Panc1 (cell line): ENCODE results near the gene DCAF11.

ENCODE experiments used
- CTCF ChIP-seq: fragments of 450-650 bp; IDR thresholded peaks from 2 replicates; pipeline ENCODE4 v1.5.1; 2017; ENCODE audit warnings: mild to moderate bottlenecking
- SIN3A ChIP-seq: IDR thresholded peaks from 2 replicates; pipeline ENCODE4 v1.6.1; 2012; ENCODE audit warnings: low read depth, mild to moderate bottlenecking, low read length, moderate library complexity, borderline replicate concordance; ENCODE audit not compliant: insufficient read depth
- TCF7L2 ChIP-seq: IDR thresholded peaks from 2 replicates; pipeline ENCODE4 v1.6.1; 2011; ENCODE audit warnings: mild to moderate bottlenecking, low read depth, low read length, inconsistent platforms
- TF ChIP-seq, protein P1 (sequence below), 2 experiments: IDR thresholded peaks; 2 replicates each; pipeline ENCODE4 v1.6.1; 2011 to 2012; ENCODE audit warnings: low read depth in 2 of 2, control low read depth in 1 of 2, low read length in 1 of 2, mild to moderate bottlenecking in 1 of 2, moderate library complexity in 1 of 2; ENCODE audit not compliant: insufficient read depth in 1 of 2

- TF ChIP-seq SIN3A (no peak), TCF7L2 (no peak), CTCF (no peak)
- TF ChIP-seq, protein P1, sequence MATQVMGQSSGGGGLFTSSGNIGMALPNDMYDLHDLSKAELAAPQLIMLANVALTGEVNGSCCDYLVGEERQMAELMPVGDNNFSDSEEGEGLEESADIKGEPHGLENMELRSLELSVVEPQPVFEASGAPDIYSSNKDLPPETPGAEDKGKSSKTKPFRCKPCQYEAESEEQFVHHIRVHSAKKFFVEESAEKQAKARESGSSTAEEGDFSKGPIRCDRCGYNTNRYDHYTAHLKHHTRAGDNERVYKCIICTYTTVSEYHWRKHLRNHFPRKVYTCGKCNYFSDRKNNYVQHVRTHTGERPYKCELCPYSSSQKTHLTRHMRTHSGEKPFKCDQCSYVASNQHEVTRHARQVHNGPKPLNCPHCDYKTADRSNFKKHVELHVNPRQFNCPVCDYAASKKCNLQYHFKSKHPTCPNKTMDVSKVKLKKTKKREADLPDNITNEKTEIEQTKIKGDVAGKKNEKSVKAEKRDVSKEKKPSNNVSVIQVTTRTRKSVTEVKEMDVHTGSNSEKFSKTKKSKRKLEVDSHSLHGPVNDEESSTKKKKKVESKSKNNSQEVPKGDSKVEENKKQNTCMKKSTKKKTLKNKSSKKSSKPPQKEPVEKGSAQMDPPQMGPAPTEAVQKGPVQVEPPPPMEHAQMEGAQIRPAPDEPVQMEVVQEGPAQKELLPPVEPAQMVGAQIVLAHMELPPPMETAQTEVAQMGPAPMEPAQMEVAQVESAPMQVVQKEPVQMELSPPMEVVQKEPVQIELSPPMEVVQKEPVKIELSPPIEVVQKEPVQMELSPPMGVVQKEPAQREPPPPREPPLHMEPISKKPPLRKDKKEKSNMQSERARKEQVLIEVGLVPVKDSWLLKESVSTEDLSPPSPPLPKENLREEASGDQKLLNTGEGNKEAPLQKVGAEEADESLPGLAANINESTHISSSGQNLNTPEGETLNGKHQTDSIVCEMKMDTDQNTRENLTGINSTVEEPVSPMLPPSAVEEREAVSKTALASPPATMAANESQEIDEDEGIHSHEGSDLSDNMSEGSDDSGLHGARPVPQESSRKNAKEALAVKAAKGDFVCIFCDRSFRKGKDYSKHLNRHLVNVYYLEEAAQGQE (IDR thresholded peaks at IDR 0.05; ENCODE audit: insufficient read depth in 1 of 2, low read depth in 2 of 2, low read length in 1 of 2): no peak
Measured at GRCh38 chr14:24162093-24162492, 47.5 kb downstream of the DCAF11 start.
